CD14-positive monocyte (primary cell): Measurements from ENCODE around the gene BUD13. TPM values are rescaled to one million over a fixed set of nuclear protein-coding genes. Genes with fewer than 3 reads are reported as not detected.

Experiments used
- DNase-seq, 3 donors: peaks; one replicate each; pipeline ENCODE4 v3.0.0-alpha.2; 2011 to 2022
- H2AFZ ChIP-seq: 2 replicates; pipeline ENCODE4 v1.6.0; 2012; ENCODE audit warnings: mild to moderate bottlenecking, low read depth, low read length, inconsistent platforms; ENCODE audit not compliant: insufficient read depth, poor library complexity, severe bottlenecking
- H3K27ac ChIP-seq, 2 donors: 1 replicate in 1 of 2; 2 replicates in 1 of 2; pipeline ENCODE4 v1.5.1; 2012 to 2013; ENCODE audit warnings: low read length in 2 of 2, control low read depth in 1 of 2, inconsistent platforms in 1 of 2, low read depth in 1 of 2, mild to moderate bottlenecking in 1 of 2
- H3K27me3 ChIP-seq, 2 donors: one replicate each; pipeline versions ENCODE4 v1.6.0 to v1.6.1; 2011 to 2013; ENCODE audit warnings: low read length in 2 of 2; ENCODE audit not compliant: control insufficient read depth in 2 of 2, insufficient read depth in 2 of 2
- H3K36me3 ChIP-seq, 2 donors: replicated peaks in 1 of 2; 1 replicate in 1 of 2; 2 replicates in 1 of 2; pipeline versions ENCODE4 v1.5.1 to v1.6.1; 2012 to 2013; ENCODE audit warnings: low read length in 2 of 2, control low read depth in 1 of 2, inconsistent platforms in 1 of 2, mild to moderate bottlenecking in 1 of 2; ENCODE audit not compliant: insufficient read depth in 2 of 2, control insufficient read depth in 1 of 2
- H3K4me1 ChIP-seq, 2 donors: 1 replicate in 1 of 2; 2 replicates in 1 of 2; pipeline versions ENCODE4 v1.5.1 to v1.6.1; 2012 to 2013; ENCODE audit warnings: low read length in 2 of 2, control low read depth in 1 of 2, inconsistent platforms in 1 of 2, mild to moderate bottlenecking in 1 of 2, moderate library complexity in 1 of 2; ENCODE audit not compliant: insufficient read depth in 2 of 2, control insufficient read depth in 1 of 2
- H3K4me2 ChIP-seq: replicated peaks from 2 replicates; pipeline ENCODE3; 2012; ENCODE audit warnings: low read length, moderate library complexity, mild to moderate bottlenecking; ENCODE audit not compliant: poor library complexity, severe bottlenecking; ENCODE audit errors: extremely low read depth
- H3K4me3 ChIP-seq, 3 experiments: fragments of 200-600 bp in 1 of 3; sonication (generic) in 1 of 3; replicated peaks in 1 of 3; 1 replicate in 2 of 3; 2 replicates in 1 of 3; pipeline ENCODE4 v1.5.1; 2011 to 2013; ENCODE audit warnings: low read length in 3 of 3, mild to moderate bottlenecking in 3 of 3, control low read depth in 2 of 3, low read depth in 2 of 3, inconsistent platforms in 1 of 3, moderate library complexity in 1 of 3
- H3K79me2 ChIP-seq: 2 replicates; pipeline ENCODE4 v1.6.0; 2012; ENCODE audit warnings: mild to moderate bottlenecking, control low read depth, inconsistent platforms, low read length, moderate library complexity; ENCODE audit not compliant: insufficient read depth
- H3K9ac ChIP-seq: 2 replicates; pipeline ENCODE4 v1.6.0; 2017; ENCODE audit warnings: low read length, mild to moderate bottlenecking; ENCODE audit not compliant: insufficient read depth, poor library complexity, severe bottlenecking
- H3K9me3 ChIP-seq, 2 donors: replicated peaks in 1 of 2; 1 replicate in 1 of 2; 2 replicates in 1 of 2; pipeline versions ENCODE4 v1.5.1 to v1.6.1; 2012 to 2013; ENCODE audit warnings: low read length in 2 of 2, control low read depth in 1 of 2; ENCODE audit not compliant: control insufficient read depth in 1 of 2, insufficient read depth in 1 of 2
- H4K20me1 ChIP-seq: 2 replicates; pipeline ENCODE4 v1.6.0; 2012; ENCODE audit warnings: mild to moderate bottlenecking, low read length, control low read depth, moderate library complexity; ENCODE audit not compliant: insufficient read depth
- H3K27ac Mint-ChIP-seq, 7 donors: one replicate each; pipeline ENCODE4 v1.8.0; 2020; ENCODE audit warnings: mild to moderate bottlenecking in 7 of 7, mixed read lengths in 7 of 7, moderate library complexity in 6 of 7, inconsistent platforms in 2 of 7
- H3K27me3 Mint-ChIP-seq, 3 donors: one replicate each; pipeline ENCODE4 v1.8.0; 2021 to 2022; ENCODE audit warnings: low read depth in 3 of 3, mild to moderate bottlenecking in 3 of 3, mixed read lengths in 3 of 3, moderate library complexity in 3 of 3, inconsistent platforms in 1 of 3
- H3K36me3 Mint-ChIP-seq, 2 donors: one replicate each; pipeline ENCODE4 v1.8.0; 2020; ENCODE audit warnings: mixed read lengths in 2 of 2, inconsistent platforms in 1 of 2, mild to moderate bottlenecking in 1 of 2
- H3K4me1 Mint-ChIP-seq: one replicate; pipeline ENCODE4 v1.8.0; 2020; ENCODE audit warnings: mild to moderate bottlenecking, mixed read lengths
- H3K4me3 Mint-ChIP-seq, 2 donors: one replicate each; pipeline ENCODE4 v1.8.0; 2020; ENCODE audit warnings: mild to moderate bottlenecking in 2 of 2, mixed read lengths in 2 of 2, moderate library complexity in 1 of 2
- H3K9me3 Mint-ChIP-seq, 7 donors: one replicate each; pipeline ENCODE4 v1.8.0; 2020 to 2022; ENCODE audit warnings: mixed read lengths in 7 of 7, mild to moderate bottlenecking in 6 of 7, moderate library complexity in 6 of 7, inconsistent platforms in 2 of 7
- CTCF ChIP-seq: fragments of 200-600 bp; IDR thresholded peaks from one replicate; pipeline ENCODE4 v1.8.0; 2022; ENCODE audit warnings: antibody characterized with exemption, mild to moderate bottlenecking
- WGBS: methylation state at CpG from one replicate; pipeline ENCODE4 v1.1.5; 2013; ENCODE audit warnings: missing lambda C conversion rate; ENCODE audit not compliant: insufficient coverage; 5-methylcytosine and 5-hydroxymethylcytosine counted together
- intact Hi-C, 2 donors: fragments of 100-400 bp; cut with micrococcal nuclease; formaldehyde crosslinking; loops; one replicate each; pipeline versions ENCODE4 v1.15.0 to v1.15.1; 2023
- polyA plus RNA-seq, 3 donors: library from polyadenylated mRNA; depleted of rRNA in 1 of 3; unstranded in 2 of 3; stranded (reverse) in 1 of 3; fragments of 300-500 nt in 2 of 3; fragments of >200 nt in 1 of 3; fragmentation: Illumina TruSeq in 2 of 3; gene quantifications; 1 replicate in 2 of 3; 2 replicates in 1 of 3; pipeline ENCODE4 v1.2.3, GENCODE V29; 2012 to 2021

Gene BUD13
- polyA plus RNA-seq, 3 donors: 4.2 to 8.7 (median 5.3) TPM

- no peaks in the 10 kb centered on the region for H4K20me1 ChIP-seq
- H3K27me3 ChIP-seq: no peaks in the 10 kb centered on the region
- Mint-ChIP-seq H3K27ac (no peak overlapping the region), H3K27me3 (peaks cover 2 to 8% (median 3%) of the 10 kb centered on the region in 3 donors), H3K4me1 (peaks cover 13% of the 10 kb centered on the region), H3K9me3 (peaks cover 0 to 4% (median 0%) of the 10 kb centered on the region in 7 donors), H3K36me3 (no peaks in the 10 kb centered on the region), H3K4me3 (no peak overlapping the region)
- no peak overlapping the region for H3K9ac ChIP-seq
- H3K27ac ChIP-seq: no peak overlapping the region
- H3K9me3 ChIP-seq: no peaks in the 10 kb centered on the region
- no peak overlapping the region for H2AFZ ChIP-seq
- TF ChIP-seq CTCF: no peak
- no peaks in the 10 kb centered on the region for H3K36me3 ChIP-seq
- no peak for DNase-seq
- no peaks in the 10 kb centered on the region for H3K79me2 ChIP-seq
- H3K4me1 ChIP-seq: no peaks in the 10 kb centered on the region
- no CpG with 5 or more reads among the region's 3 CpGs for WGBS
- intact Hi-C loops: no loop called here
- no peak overlapping the region for H3K4me3 ChIP-seq
- no peak overlapping the region for H3K4me2 ChIP-seq
These were observed 38.4 kb upstream of the BUD13 start for GRCh38 chr11:116811194-116811593.

- WGBS: 91% methylated on average over 10 of the region's 14 CpGs
- H3K27me3 Mint-ChIP-seq: peaks cover 3 to 8% (median 3%) of the 10 kb centered on the region in 3 donors
These were observed 35.7 kb upstream of the BUD13 start for GRCh38 chr11:116808262-116809175.

More at GRCh38 chr11:116808262-116809175, 35.7 kb upstream of the BUD13 start:
- TF ChIP-seq CTCF: no peak
- H3K4me3 Mint-ChIP-seq: no peak overlapping the region
- H3K27me3 ChIP-seq: no peaks in the 10 kb centered on the region
- no peak overlapping the region for H2AFZ ChIP-seq
- no peak overlapping the region for H3K27ac Mint-ChIP-seq
- H3K36me3 Mint-ChIP-seq: no peaks in the 10 kb centered on the region
- no peaks in the 10 kb centered on the region for H3K36me3 ChIP-seq
- no peak overlapping the region for H3K4me2 ChIP-seq
- H3K27ac ChIP-seq: no peak overlapping the region
- H3K9me3 Mint-ChIP-seq: peaks cover 0 to 4% (median 0%) of the 10 kb centered on the region in 7 donors
- no peak overlapping the region for H3K9ac ChIP-seq
- no peak for DNase-seq
- no peaks in the 10 kb centered on the region for H3K9me3 ChIP-seq
- no peaks in the 10 kb centered on the region for H3K79me2 ChIP-seq
- no peaks in the 10 kb centered on the region for H4K20me1 ChIP-seq
- H3K4me1 ChIP-seq: no peaks in the 10 kb centered on the region
- no peak overlapping the region for H3K4me3 ChIP-seq
- intact Hi-C loops: no loop called here
- H3K4me1 Mint-ChIP-seq: no peaks in the 10 kb centered on the region
